NT2/D1 (cell line): ENCODE results near the gene ZNF629.

ENCODE experiments used
- DNase-seq: peaks from one replicate; pipeline ENCODE4 v3.0.0-alpha.2; 2011; ENCODE audit warnings: low read depth, low spot score
- H3K27me3 ChIP-seq: 2 replicates; pipeline ENCODE4 v1.6.0; 2011; ENCODE audit warnings: mild to moderate bottlenecking; ENCODE audit not compliant: insufficient read length, insufficient read depth
- H3K36me3 ChIP-seq: 2 replicates; pipeline ENCODE4 v1.6.1; 2011; ENCODE audit warnings: mild to moderate bottlenecking, low read length, mixed read lengths; ENCODE audit not compliant: insufficient read depth, insufficient read length
- H3K4me1 ChIP-seq: 2 replicates; pipeline ENCODE4 v1.5.1; 2011; ENCODE audit not compliant: insufficient read depth, insufficient read length
- H3K4me3 ChIP-seq: 2 replicates; pipeline ENCODE4 v1.5.1; 2011; ENCODE audit warnings: low read depth; ENCODE audit not compliant: insufficient read length
- H3K9ac ChIP-seq: 2 replicates; pipeline ENCODE4 v1.6.0; 2011; ENCODE audit warnings: low read depth; ENCODE audit not compliant: insufficient read length
- H3K9me3 ChIP-seq: 2 replicates; pipeline ENCODE4 v1.5.1; 2011; ENCODE audit warnings: mild to moderate bottlenecking, low read length; ENCODE audit not compliant: insufficient read depth
- SUZ12 ChIP-seq: IDR thresholded peaks from 2 replicates; pipeline ENCODE4 v1.6.1; 2011; ENCODE audit not compliant: insufficient read length, insufficient read depth; ENCODE audit errors: extremely low read depth
- YY1 ChIP-seq: IDR thresholded peaks from 2 replicates; pipeline ENCODE4 v1.6.1; 2011; ENCODE audit not compliant: insufficient read length, insufficient read depth
- ZNF274 ChIP-seq: IDR thresholded peaks from 2 replicates; pipeline ENCODE4 v1.6.1; 2011; ENCODE audit warnings: mild to moderate bottlenecking, low read depth, low read length

The ZNF629 gene

GRCh38 chr16:30740364-30741251 lies 46.4 kb downstream of the ZNF629 start:
- Histone ChIP-seq H3K9ac (no peak overlapping the region), H3K4me3 (no peak overlapping the region), H3K9me3 (no peaks in the 10 kb centered on the region), H3K4me1 (peaks cover 17% of the 10 kb centered on the region), H3K27me3 (no peaks in the 10 kb centered on the region), H3K36me3 (peaks cover 91% of the 10 kb centered on the region)
- DNase-seq = no peak
- no peak for TF ChIP-seq YY1
- no peak for TF ChIP-seq ZNF274
- TF ChIP-seq SUZ12 = no peak

DNA sequence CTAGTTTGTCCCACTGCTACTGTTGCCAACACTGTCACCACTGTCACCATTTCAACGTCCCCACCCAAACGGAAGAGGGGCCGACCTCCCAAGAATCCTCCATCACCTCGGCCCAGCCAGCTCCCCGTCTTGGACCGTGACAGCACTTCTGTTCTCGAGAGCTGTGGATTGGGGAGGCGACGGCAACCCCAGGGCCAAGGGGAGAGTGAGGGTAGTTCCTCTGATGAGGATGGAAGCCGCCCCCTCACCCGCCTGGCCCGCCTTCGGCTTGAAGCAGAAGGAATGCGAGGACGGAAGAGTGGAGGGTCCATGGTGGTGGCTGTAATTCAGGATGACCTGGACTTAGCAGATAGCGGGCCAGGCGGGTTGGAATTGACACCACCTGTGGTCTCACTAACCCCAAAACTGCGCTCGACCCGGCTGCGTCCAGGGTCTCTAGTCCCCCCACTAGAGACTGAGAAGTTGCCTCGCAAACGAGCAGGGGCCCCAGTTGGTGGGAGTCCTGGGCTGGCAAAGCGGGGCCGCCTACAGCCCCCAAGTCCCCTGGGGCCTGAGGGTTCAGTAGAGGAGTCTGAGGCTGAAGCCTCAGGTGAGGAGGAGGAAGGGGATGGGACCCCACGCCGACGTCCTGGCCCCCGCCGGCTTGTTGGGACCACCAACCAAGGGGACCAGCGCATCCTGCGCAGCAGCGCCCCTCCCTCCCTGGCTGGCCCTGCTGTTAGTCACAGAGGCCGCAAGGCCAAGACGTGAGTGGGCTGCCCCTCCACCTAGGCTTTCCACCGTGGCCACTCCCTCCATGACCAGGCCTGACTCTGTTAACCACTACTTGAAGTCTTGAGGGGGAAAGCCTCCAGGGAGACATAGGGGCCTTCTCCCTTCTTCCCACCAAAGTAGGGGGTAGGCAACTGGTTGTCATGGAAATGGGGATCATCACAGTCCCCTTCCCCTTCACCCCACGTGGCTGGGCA lies 47.7 kb downstream of the ZNF629 start:
- no peak overlapping the region for H3K4me3 ChIP-seq
- H3K36me3 ChIP-seq = peaks cover 88% of the 10 kb centered on the region
- DNase-seq = no peak
- H3K9ac ChIP-seq = no peak overlapping the region
- H3K27me3 ChIP-seq = no peaks in the 10 kb centered on the region
- TF ChIP-seq SUZ12 = no peak
- no peak for TF ChIP-seq YY1
- no peak for TF ChIP-seq ZNF274
- peaks cover 17% of the 10 kb centered on the region for H3K4me1 ChIP-seq
- H3K9me3 ChIP-seq = no peaks in the 10 kb centered on the region

- no peak overlapping the region for H3K4me3 ChIP-seq
- H3K4me1 ChIP-seq = peaks cover 17% of the 10 kb centered on the region
- no peak overlapping the region for H3K9ac ChIP-seq
- no peak for DNase-seq
- no peak for TF ChIP-seq YY1
- TF ChIP-seq SUZ12 = no peak
- TF ChIP-seq ZNF274 = no peak
- H3K9me3 ChIP-seq = no peaks in the 10 kb centered on the region
- H3K27me3 ChIP-seq = no peaks in the 10 kb centered on the region
- peaks cover 88% of the 10 kb centered on the region for H3K36me3 ChIP-seq
Measured at GRCh38 chr16:30737794-30738648, 49.0 kb downstream of the ZNF629 start.

- no peak for TF ChIP-seq SUZ12
- TF ChIP-seq YY1 = no peak
- TF ChIP-seq ZNF274 = no peak
- Histone ChIP-seq H3K27me3 (no peaks in the 10 kb centered on the region), H3K4me1 (peaks cover 17% of the 10 kb centered on the region), H3K4me3 (no peak overlapping the region), H3K9ac (no peak overlapping the region), H3K9me3 (no peaks in the 10 kb centered on the region), H3K36me3 (peaks cover 88% of the 10 kb centered on the region)
- DNase-seq = no peak
Measured at GRCh38 chr16:30736995-30737793, 49.8 kb downstream of the ZNF629 start.

DNA sequence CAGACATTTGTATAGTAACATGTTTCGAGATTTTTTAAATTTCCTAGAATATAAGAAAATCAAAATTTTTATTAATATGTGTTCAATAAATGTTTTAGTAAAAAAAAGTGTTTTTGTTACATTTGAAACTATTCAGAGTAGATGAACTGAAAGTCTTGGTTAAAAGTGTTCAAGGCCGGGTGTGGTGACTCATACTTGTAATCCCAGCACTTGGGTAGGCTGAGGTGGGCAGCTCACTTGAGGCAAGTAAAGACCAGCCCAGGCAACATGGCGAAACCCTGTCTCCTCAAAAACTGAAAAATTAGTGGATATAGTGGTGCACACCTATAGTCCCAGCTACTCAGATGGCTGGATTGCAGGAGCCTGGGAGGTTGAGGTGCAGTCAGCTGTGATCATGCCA lies 55.6 kb downstream of the ZNF629 start:
- H3K9me3 ChIP-seq = no peaks in the 10 kb centered on the region
- TF ChIP-seq SUZ12 (no peak), YY1 (no peak), ZNF274 (no peak)
- H3K4me3 ChIP-seq = no peak overlapping the region
- no peaks in the 10 kb centered on the region for H3K4me1 ChIP-seq
- H3K27me3 ChIP-seq = no peaks in the 10 kb centered on the region
- H3K9ac ChIP-seq = no peak overlapping the region
- peaks cover 84% of the 10 kb centered on the region for H3K36me3 ChIP-seq
- no peak for DNase-seq
